H1 (cell line): ENCODE results near the gene FAM9C. TPM values are rescaled to one million over a fixed set of nuclear protein-coding genes. Genes with fewer than 3 reads are reported as not detected.

Source experiments
- CTCF ChIA-PET: fragments of 300-600 bp; sonication (Branson Sonifier 250); formaldehyde crosslinking; loops from one replicate; lab custom pipeline; 2021; ENCODE audit not compliant: partially characterized antibody; lab: Charles Lee
- POLR2A ChIA-PET: fragments of 300-600 bp; sonication (Branson Sonifier 250); formaldehyde crosslinking; loops from one replicate; lab custom pipeline; 2021; ENCODE audit warnings: inconsistent platforms; ENCODE audit not compliant: partially characterized antibody; lab: Charles Lee
- DNase-seq, 2 experiments: peaks; one replicate each; pipeline versions ENCODE4 v3.0.0 to v3.0.0-alpha.2; 2010 to 2022; ENCODE audit warnings: low spot score in 2 of 2, low read depth in 1 of 2, mixed read lengths in 1 of 2
- FAIRE-seq: peaks from 2 replicates; lab custom pipeline; 2011; peaks lifted over from hg19 to GRCh38; lab: Jason Lieb, UNC
- H2AFZ ChIP-seq: 2 replicates; pipeline ENCODE4 v1.8.1; 2012; ENCODE audit warnings: low read length, inconsistent platforms
- H2AK5ac ChIP-seq: 2 replicates; pipeline ENCODE4 v1.6.1; 2013; ENCODE audit warnings: low read depth, low read length
- H2BK120ac ChIP-seq: replicated peaks from 2 replicates; pipeline ENCODE3; 2013; ENCODE audit warnings: low read depth, low read length, inconsistent platforms
- H2BK12ac ChIP-seq: 2 replicates; pipeline ENCODE4 v1.6.1; 2013; ENCODE audit warnings: low read depth, low read length
- H2BK15ac ChIP-seq: 2 replicates; pipeline ENCODE4 v1.6.1; 2013; ENCODE audit warnings: low read length
- H2BK20ac ChIP-seq: 2 replicates; pipeline ENCODE4 v1.6.1; 2013; ENCODE audit warnings: low read length
- H2BK5ac ChIP-seq: 2 replicates; pipeline ENCODE4 v1.6.1; 2013; ENCODE audit warnings: low read depth, low read length
- H3K14ac ChIP-seq: 2 replicates; pipeline ENCODE4 v1.6.1; 2013; ENCODE audit warnings: inconsistent platforms; ENCODE audit not compliant: insufficient read length
- H3K18ac ChIP-seq: 2 replicates; pipeline ENCODE4 v1.6.1; 2013; ENCODE audit warnings: low read length; ENCODE audit errors: extremely low read depth
- H3K23ac ChIP-seq: 2 replicates; pipeline ENCODE4 v1.6.1; 2013; ENCODE audit warnings: inconsistent platforms; ENCODE audit not compliant: insufficient read length
- H3K23me2 ChIP-seq: 2 replicates; pipeline ENCODE4 v1.6.1; 2013; ENCODE audit warnings: low read depth, low read length
- H3K27ac ChIP-seq: 2 replicates; pipeline ENCODE4 v1.6.1; 2011; ENCODE audit warnings: low read depth, low read length, inconsistent platforms
- H3K27me3 ChIP-seq, 4 experiments: replicated peaks in 1 of 4; 1 replicate in 1 of 4; 2 replicates in 3 of 4; pipeline versions ENCODE4 v1.6.1 to v1.8.1; 2011 to 2013; ENCODE audit warnings: low read length in 3 of 4, mild to moderate bottlenecking in 3 of 4, inconsistent platforms in 2 of 4, mixed read lengths in 2 of 4, moderate library complexity in 1 of 4; ENCODE audit not compliant: control insufficient read depth in 3 of 4, insufficient read depth in 3 of 4; ENCODE audit errors: extremely low read depth in 1 of 4
- H3K36me3 ChIP-seq, 4 experiments: 2 replicates each; pipeline versions ENCODE4 v1.6.1 to v1.8.1; 2011 to 2013; ENCODE audit warnings: mild to moderate bottlenecking in 4 of 4, low read length in 3 of 4, moderate library complexity in 2 of 4, control low read depth in 1 of 4, inconsistent platforms in 1 of 4; ENCODE audit not compliant: insufficient read depth in 4 of 4, control insufficient read depth in 2 of 4
- H3K4ac ChIP-seq: replicated peaks from 2 replicates; pipeline ENCODE3; 2013; ENCODE audit warnings: low read length, low read depth, mixed read lengths, inconsistent platforms; ENCODE audit not compliant: insufficient read length
- H3K4me1 ChIP-seq, 4 experiments: replicated peaks in 1 of 4; 1 replicate in 1 of 4; 2 replicates in 3 of 4; pipeline versions ENCODE4 v1.6.1 to v1.8.1; 2011 to 2013; ENCODE audit warnings: low read length in 3 of 4, inconsistent platforms in 2 of 4, mixed read lengths in 1 of 4; ENCODE audit not compliant: insufficient read depth in 4 of 4, control insufficient read depth in 3 of 4
- H3K4me2 ChIP-seq, 2 experiments: 2 replicates each; pipeline versions ENCODE4 v1.6.1 to v1.8.1; 2011 to 2013; ENCODE audit warnings: low read depth in 2 of 2, low read length in 2 of 2, control low read depth in 1 of 2, inconsistent platforms in 1 of 2, mild to moderate bottlenecking in 1 of 2; ENCODE audit not compliant: insufficient read depth in 1 of 2
- H3K4me3 ChIP-seq, 4 experiments: fragments of 200-600, 300-600 bp in 1 of 4; sonication (generic), shearing (Covaris generic), sonication (Bioruptor Twin) in 1 of 4; 2 replicates each; pipeline versions ENCODE4 v1.5.1 to v1.8.1; 2011 to 2016; ENCODE audit warnings: low read length in 4 of 4, low read depth in 3 of 4, control low read depth in 2 of 4, inconsistent platforms in 2 of 4, mild to moderate bottlenecking in 2 of 4, mixed read lengths in 1 of 4, moderate library complexity in 1 of 4; ENCODE audit not compliant: insufficient read depth in 2 of 4; ENCODE audit errors: extremely low read depth in 1 of 4
- H3K56ac ChIP-seq: replicated peaks from 2 replicates; pipeline ENCODE3; 2013; ENCODE audit warnings: low read depth, mild to moderate bottlenecking, mixed read lengths, low read length, inconsistent platforms; ENCODE audit not compliant: insufficient read length
- H3K79me1 ChIP-seq: 2 replicates; pipeline ENCODE4 v1.6.1; 2013; ENCODE audit warnings: low read depth, low read length, control low read depth
- H3K79me2 ChIP-seq, 2 experiments: 2 replicates each; pipeline versions ENCODE4 v1.6.1 to v1.8.1; 2012 to 2013; ENCODE audit warnings: low read length in 2 of 2, mild to moderate bottlenecking in 2 of 2, inconsistent platforms in 1 of 2; ENCODE audit not compliant: insufficient read depth in 2 of 2, control insufficient read depth in 1 of 2
- H3K9ac ChIP-seq, 4 experiments: replicated peaks in 1 of 4; 1 replicate in 1 of 4; 2 replicates in 3 of 4; pipeline versions ENCODE4 v1.6.1 to v1.8.1; 2011 to 2013; ENCODE audit warnings: low read depth in 3 of 4, low read length in 3 of 4, control low read depth in 2 of 4, mild to moderate bottlenecking in 2 of 4, moderate library complexity in 2 of 4, inconsistent platforms in 1 of 4; ENCODE audit errors: extremely low read depth in 1 of 4
- H3K9me3 ChIP-seq, 2 experiments: 2 replicates each; pipeline versions ENCODE4 v1.6.1 to v1.8.1; 2012 to 2013; ENCODE audit warnings: mild to moderate bottlenecking in 2 of 2, moderate library complexity in 2 of 2, control low read depth in 1 of 2, inconsistent platforms in 1 of 2, low read depth in 1 of 2, low read length in 1 of 2, mixed read lengths in 1 of 2; ENCODE audit not compliant: insufficient read depth in 2 of 2
- H4K20me1 ChIP-seq, 2 experiments: replicated peaks in 1 of 2; 2 replicates each; pipeline versions ENCODE3 to v1.8.1; 2011 to 2013; ENCODE audit warnings: inconsistent platforms in 2 of 2, low read length in 2 of 2, mild to moderate bottlenecking in 1 of 2; ENCODE audit not compliant: insufficient read depth in 2 of 2, control insufficient read depth in 1 of 2
- H4K5ac ChIP-seq: 2 replicates; pipeline ENCODE4 v1.6.1; 2013; ENCODE audit warnings: low read length, low read depth, mixed read lengths, inconsistent platforms; ENCODE audit not compliant: insufficient read length
- H4K8ac ChIP-seq: 2 replicates; pipeline ENCODE4 v1.8.0; 2013; ENCODE audit warnings: mild to moderate bottlenecking, moderate library complexity, low read length, inconsistent platforms; ENCODE audit not compliant: insufficient read depth; ENCODE audit errors: extremely low read depth
- H4K91ac ChIP-seq: replicated peaks from 2 replicates; pipeline ENCODE3; 2013; ENCODE audit warnings: low read length, mixed read lengths, inconsistent platforms; ENCODE audit not compliant: insufficient read length
- FOSL1 ChIP-seq: IDR thresholded peaks from 2 replicates; pipeline ENCODE4 v1.6.1; 2011; ENCODE audit warnings: mild to moderate bottlenecking, low read depth, low read length, moderate library complexity; ENCODE audit not compliant: insufficient read depth
- HDAC6 ChIP-seq: IDR thresholded peaks from one replicate; pipeline ENCODE4 v1.7.1; 2012; ENCODE audit warnings: low read depth, mild to moderate bottlenecking, inconsistent platforms, low read length, moderate library complexity
- MAFK ChIP-seq: IDR thresholded peaks from 2 replicates; pipeline ENCODE4 v1.6.1; 2012; ENCODE audit warnings: low read depth, mild to moderate bottlenecking, improper control_type of control experiment, low read length
- NRF1 ChIP-seq: IDR thresholded peaks from 2 replicates; pipeline ENCODE4 v1.6.1; 2011; ENCODE audit warnings: mild to moderate bottlenecking, low read depth, low read length, improper control_type of control experiment
- PHF8 ChIP-seq: fragments of 200-600 bp; sonication (generic); conservative IDR thresholded peaks from 2 replicates; pipeline ENCODE4 v1.7.1; 2012; ENCODE audit warnings: low read depth, mild to moderate bottlenecking, inconsistent platforms, low read length, moderate library complexity
- RNF2 ChIP-seq: fragments of 200-900, 300-1000 bp; sonication (generic); IDR thresholded peaks from 2 replicates; pipeline ENCODE4 v1.7.1; 2016; ENCODE audit warnings: borderline replicate concordance, low read depth, mild to moderate bottlenecking, antibody characterized with exemption, low read length; ENCODE audit not compliant: poor library complexity, severe bottlenecking; ENCODE audit errors: missing control alignments
- WGBS, 2 experiments: shearing (Covaris generic) in 1 of 2; methylation state at CpG; one replicate each; pipeline versions ENCODE4 v1.1.6 to v1.1.7; 2013 to 2015; ENCODE audit warnings: low lambda C conversion rate in 2 of 2, mixed read lengths in 2 of 2, inconsistent platforms in 1 of 2, low coverage in 1 of 2, missing lambda C conversion rate in 1 of 2; ENCODE audit not compliant: insufficient replicate concordance in 2 of 2, insufficient coverage in 1 of 2, insufficient read length in 1 of 2; ENCODE audit errors: extremely low coverage in 1 of 2, missing lambda C conversion rate in 1 of 2; 5-methylcytosine and 5-hydroxymethylcytosine counted together
- polyA plus RNA-seq, 7 experiments: library from polyadenylated mRNA; depleted of rRNA in 3 of 7; stranded (reverse) in 5 of 7; unstranded in 2 of 7; fragments of >200 nt in 5 of 7; fragments of 200-250 nt in 2 of 7; gene quantifications; 1 replicate in 5 of 7; 2 replicates in 1 of 7; 4 replicates in 1 of 7; pipeline versions ENCODE4 v1.2.1 to v1.2.3, GENCODE V29; 2011 to 2013; ENCODE audit warnings: missing spikeins in 2 of 7, mixed read lengths in 2 of 7
- total RNA-seq: library from RNA; stranded (reverse); fragmentation: NEBNext Ultra II Directional; extraction: Animal tissue kit (Norgen Biotek cat#: 25700); gene quantifications from 2 replicates; pipeline ENCODE4 v1.2.1, GENCODE V29; 2021
- TF ChIP-seq, protein P1 (sequence below): IDR thresholded peaks from 2 replicates; pipeline ENCODE4 v1.6.1; 2012; ENCODE audit warnings: inconsistent platforms

Gene FAM9C
- total and polyA plus RNA-seq, 2 of the 8 experiments (the other 6 are each of a cell fraction or from before 2014, with no cell fraction given) = not detected

GRCh38 chrX:12986164-12986779 lies 58.1 kb downstream of the FAM9C start:
- no peaks in the 10 kb centered on the region for H3K4me1 ChIP-seq
- H2BK120ac ChIP-seq = no peak overlapping the region
- H3K27me3 ChIP-seq = no peaks in the 10 kb centered on the region
- no peaks in the 10 kb centered on the region for H3K79me2 ChIP-seq
- FAIRE-seq (no peak), DNase-seq (no peak)
- H3K14ac ChIP-seq = no peak overlapping the region
- H3K4me3 ChIP-seq = no peak overlapping the region
- ChIA-PET CTCF (interaction anchor here (1.0 kb wide), 1 partner anchor 41 kb away, joined by 3 read pairs; no protein-coding TSS in a partner anchor), POLR2A (interaction anchor here (0.6 to 1.2 kb wide), 3 partner anchors 10 to 126 kb away, joined by 3 to 6 read pairs (median 3); no protein-coding TSS in a partner anchor)
- no peaks in the 10 kb centered on the region for H3K36me3 ChIP-seq
- H2BK15ac ChIP-seq = no peak overlapping the region
- H3K4ac ChIP-seq = no peak overlapping the region
- no peak overlapping the region for H4K5ac ChIP-seq
- no peak overlapping the region for H2BK12ac ChIP-seq
- H3K4me2 ChIP-seq = no peak overlapping the region
- no peak overlapping the region for H2BK5ac ChIP-seq
- no peak overlapping the region for H4K91ac ChIP-seq
- 82% methylated on average over 3 of the region's 4 CpGs; no CpG with 5 or more reads in 1 of the 2 experiments for WGBS, 2 experiments
- H3K79me1 ChIP-seq = no peaks in the 10 kb centered on the region
- H3K27ac ChIP-seq = no peak overlapping the region
- H3K18ac ChIP-seq = no peak overlapping the region
- H4K8ac ChIP-seq = no peak overlapping the region
- H4K20me1 ChIP-seq = no peaks in the 10 kb centered on the region
- no peak overlapping the region for H2BK20ac ChIP-seq
- no peaks in the 10 kb centered on the region for H3K9me3 ChIP-seq
- H3K56ac ChIP-seq = no peak overlapping the region
- H3K23me2 ChIP-seq = no peaks in the 10 kb centered on the region
- H3K9ac ChIP-seq = no peak overlapping the region
- no peak overlapping the region for H3K23ac ChIP-seq
- TF ChIP-seq, protein P1, sequence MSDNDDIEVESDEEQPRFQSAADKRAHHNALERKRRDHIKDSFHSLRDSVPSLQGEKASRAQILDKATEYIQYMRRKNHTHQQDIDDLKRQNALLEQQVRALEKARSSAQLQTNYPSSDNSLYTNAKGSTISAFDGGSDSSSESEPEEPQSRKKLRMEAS = no peak
- TF ChIP-seq HDAC6 = no peak
- no peak for TF ChIP-seq MAFK
- TF ChIP-seq PHF8 = no peak
- TF ChIP-seq NRF1 = no peak
- TF ChIP-seq FOSL1 = no peak
- TF ChIP-seq RNF2 = no peak
- no peak overlapping the region for H2AK5ac ChIP-seq
- H2AFZ ChIP-seq = no peak overlapping the region
